GM12878 (cell line): ENCODE data around the gene ESR2. TPM values are rescaled to one million over a fixed set of nuclear protein-coding genes. Genes with fewer than 3 reads are reported as not detected.

ENCODE experiments used
- ATAC-seq: fragments of 200-7000 bp; cut with Tn5 transposase; 3 replicates; pipeline ENCODE4 v1.9.1; 2020; ENCODE audit warnings: mild to moderate bottlenecking, moderate library complexity
- BruUV-seq: library from RNA; stranded (reverse); fragments of 400-500 nt; replicated peaks from 2 replicates; lab custom pipeline; 2021; lab: Mats Ljungman, UMichigan
- CTCF ChIA-PET: fragments of 300-600 bp; sonication (Branson Sonifier 250); formaldehyde crosslinking; extraction: SDS; loops from one replicate; lab custom pipeline; 2021; ENCODE audit warnings: inconsistent platforms; lab: Yijun Ruan, JAX
- POLR2A ChIA-PET: fragments of 350-600 bp; formaldehyde crosslinking; extraction: SDS; loops from one replicate; lab custom pipeline; 2021; ENCODE audit warnings: inconsistent platforms; lab: Charles Lee
- RAD21 ChIA-PET: fragments of 300-600 bp; sonication (Branson Sonifier 250); formaldehyde crosslinking; loops from one replicate; lab custom pipeline; 2023; ENCODE audit warnings: antibody characterized with exemption; ENCODE audit not compliant: unreplicated experiment; lab: Charles Lee
- SMC1A ChIA-PET: fragments of 300-600 bp; sonication (Branson Sonifier 250); formaldehyde crosslinking; loops from one replicate; lab custom pipeline; 2023; ENCODE audit not compliant: unreplicated experiment, uncharacterized antibody; lab: Charles Lee
- DNase-seq: peaks from one replicate; pipeline ENCODE4 v3.0.0-alpha.2; 2011; ENCODE audit warnings: low read depth, low spot score
- FAIRE-seq: peaks from 3 replicates; lab custom pipeline; 2011; peaks lifted over from hg19 to GRCh38; lab: Jason Lieb, UNC
- H2AFZ ChIP-seq: 2 replicates; pipeline ENCODE4 v1.6.0; 2011; ENCODE audit warnings: low read depth, low read length, control low read depth; ENCODE audit not compliant: control insufficient read depth
- H3K27ac ChIP-seq: 2 replicates; pipeline ENCODE4 v1.5.1; 2011; ENCODE audit warnings: control low read depth; ENCODE audit not compliant: control insufficient read depth, insufficient read depth
- H3K27me3 ChIP-seq, 2 experiments: replicated peaks in 1 of 2; 2 replicates each; pipeline versions ENCODE4 v1.6.0 to v1.6.1; 2011; ENCODE audit warnings: low read length in 1 of 2; ENCODE audit not compliant: control insufficient read depth in 2 of 2, insufficient read depth in 2 of 2
- H3K36me3 ChIP-seq, 2 experiments: 2 replicates each; pipeline ENCODE4 v1.5.1; 2011; ENCODE audit warnings: low read length in 1 of 2; ENCODE audit not compliant: control insufficient read depth in 2 of 2, insufficient read depth in 2 of 2
- H3K4me1 ChIP-seq: 2 replicates; pipeline ENCODE4 v1.6.1; 2011; ENCODE audit warnings: mild to moderate bottlenecking, low read length, moderate library complexity, mixed read lengths; ENCODE audit not compliant: control insufficient read depth, insufficient read depth
- H3K4me2 ChIP-seq: 2 replicates; pipeline ENCODE4 v1.6.0; 2011; ENCODE audit warnings: control low read depth; ENCODE audit not compliant: control insufficient read depth, insufficient read depth
- H3K4me3 ChIP-seq: fragments of 200-600 bp; sonication (generic); 2 replicates; pipeline ENCODE4 v1.5.1; 2016
- H3K79me2 ChIP-seq: 2 replicates; pipeline ENCODE4 v1.6.0; 2011; ENCODE audit warnings: low read length; ENCODE audit not compliant: control insufficient read depth, insufficient read depth
- H3K9ac ChIP-seq: 2 replicates; pipeline ENCODE4 v1.8.0; 2011; ENCODE audit warnings: low read length, control low read depth, mixed read lengths; ENCODE audit not compliant: control insufficient read depth, insufficient read depth
- H3K9me3 ChIP-seq: replicated peaks from 3 replicates; pipeline ENCODE4 v1.5.1; 2011; ENCODE audit warnings: mild to moderate bottlenecking, low read length; ENCODE audit not compliant: control insufficient read depth, insufficient read depth
- H4K20me1 ChIP-seq: 2 replicates; pipeline ENCODE4 v1.6.0; 2011; ENCODE audit not compliant: control insufficient read depth, insufficient read depth
- PAX5 ChIP-seq: IDR thresholded peaks from 2 replicates; pipeline ENCODE4 v1.6.1; 2011; ENCODE audit warnings: low read depth, low read length, borderline replicate concordance
- POLR2A ChIP-seq: IDR thresholded peaks from 2 replicates; pipeline ENCODE4 v1.6.1; 2011; ENCODE audit warnings: low read depth, mild to moderate bottlenecking, low read length
- ZNF217 ChIP-seq: fragments of 450-650 bp; IDR thresholded peaks from 2 replicates; pipeline ENCODE4 v1.6.1; 2017; ENCODE audit warnings: antibody characterized with exemption, mild to moderate bottlenecking
- ZNF24 ChIP-seq: fragments of 450-650 bp; IDR thresholded peaks from 2 replicates; pipeline ENCODE4 v1.6.1; 2017; ENCODE audit warnings: antibody characterized with exemption, mild to moderate bottlenecking
- WGBS: methylation state at CpG from one replicate; pipeline ENCODE4 v1.1.6; 2016; ENCODE audit warnings: low lambda C conversion rate; ENCODE audit not compliant: insufficient replicate concordance, insufficient coverage; ENCODE audit errors: missing lambda C conversion rate; 5-methylcytosine and 5-hydroxymethylcytosine counted together
- in situ Hi-C: fragments of 300-500 bp; cut with MboI; formaldehyde crosslinking; loops from 9 replicates; pipeline ENCODE4 v1.14.3; 2018; ENCODE audit warnings: mixed read lengths
- intact Hi-C: fragments of 100-400 bp; cut with micrococcal nuclease; formaldehyde crosslinking; loops from one replicate; pipeline ENCODE4 v1.14.2; 2022; ENCODE audit not compliant: unreplicated experiment
- polyA plus RNA-seq, 11 experiments: library from polyadenylated mRNA; depleted of rRNA in 4 of 11; unstranded in 6 of 11; stranded (reverse) in 5 of 11; fragments of >200 nt; fragmentation: Nextera tagmentation in 4 of 11; fragmentation: Illumina TruSeq in 1 of 11; extraction: Ambion mirVana in 4 of 11; extraction: Trizol in 1 of 11; gene quantifications; 1 replicate in 1 of 11; 2 replicates in 10 of 11; pipeline versions ENCODE4 v1.2.1 to v1.2.3, GENCODE V29; 2011 to 2016; ENCODE audit warnings: inconsistent platforms in 2 of 11, missing spikeins in 2 of 11, low read depth in 1 of 11
- total RNA-seq, 4 experiments: library from RNA; depleted of rRNA in 3 of 4; stranded (reverse); fragments of >200 nt in 3 of 4; fragmentation: Illumina TruSeq in 1 of 4; extraction: Trizol in 1 of 4; gene quantifications; 2 replicates each; pipeline versions ENCODE4 v1.2.1 to v1.2.3, GENCODE V29; 2013 to 2021
- TF ChIP-seq, protein P1 (sequence below): IDR thresholded peaks from 2 replicates; pipeline ENCODE4 v1.6.1; 2011; ENCODE audit warnings: borderline replicate concordance, low read depth, mild to moderate bottlenecking, moderate library complexity, low read length; ENCODE audit not compliant: insufficient read depth, poor library complexity, severe bottlenecking
- TF ChIP-seq, protein P2 (sequence below): fragments of 450-650 bp; formaldehyde crosslinking; IDR thresholded peaks from 2 replicates; pipeline ENCODE4 v1.4.0; 2020; ENCODE audit warnings: mild to moderate bottlenecking, moderate library complexity

ESR2 gene
- total and polyA plus RNA-seq, 10 of the 15 experiments (the other 5 are each of a cell fraction or from before 2014, with no cell fraction given), result 0.29 to 2.6 (median 0.81) TPM

DNA sequence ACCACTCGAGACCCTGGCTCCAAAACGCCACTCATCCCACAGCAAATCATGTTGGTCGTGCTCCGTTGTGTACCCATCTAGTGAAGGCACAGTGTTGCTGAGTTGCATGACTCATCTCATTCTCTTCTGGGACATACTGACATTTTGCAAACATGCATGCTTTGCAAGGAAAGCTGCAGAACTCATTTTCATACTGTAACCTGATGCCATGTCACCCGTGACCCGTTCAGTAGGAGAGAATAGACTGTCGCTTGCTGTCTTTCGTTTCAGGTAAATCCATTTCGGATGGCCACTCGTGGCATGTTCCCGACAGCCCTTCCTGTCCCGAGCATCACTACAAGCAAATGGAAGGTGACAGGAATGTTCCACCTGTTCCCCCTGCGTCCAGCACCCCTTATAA lies 78.2 kb downstream of the ESR2 start:
- ATAC-seq, result no peak
- TF ChIP-seq ZNF24 (no peak), POLR2A (0 out of 2 replicates have a peak, but pooled peaks have one; percentile 16)
- TF ChIP-seq, protein P1, sequence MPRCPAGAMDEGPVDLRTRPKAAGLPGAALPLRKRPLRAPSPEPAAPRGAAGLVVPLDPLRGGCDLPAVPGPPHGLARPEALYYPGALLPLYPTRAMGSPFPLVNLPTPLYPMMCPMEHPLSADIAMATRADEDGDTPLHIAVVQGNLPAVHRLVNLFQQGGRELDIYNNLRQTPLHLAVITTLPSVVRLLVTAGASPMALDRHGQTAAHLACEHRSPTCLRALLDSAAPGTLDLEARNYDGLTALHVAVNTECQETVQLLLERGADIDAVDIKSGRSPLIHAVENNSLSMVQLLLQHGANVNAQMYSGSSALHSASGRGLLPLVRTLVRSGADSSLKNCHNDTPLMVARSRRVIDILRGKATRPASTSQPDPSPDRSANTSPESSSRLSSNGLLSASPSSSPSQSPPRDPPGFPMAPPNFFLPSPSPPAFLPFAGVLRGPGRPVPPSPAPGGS, result peak; percentile 17
- TF ChIP-seq, all 136 proteins: peak for 2
- no peak overlapping the region for H3K4me2 ChIP-seq
- H4K20me1 ChIP-seq, result no peaks in the 10 kb centered on the region
- SMC1A ChIA-PET, result interaction anchor here (1.4 kb wide), 1 partner anchor 41 kb away, joined by 3 read pairs; no protein-coding TSS in a partner anchor
- peaks cover 6 to 38% of the 10 kb centered on the region in 2 experiments for H3K36me3 ChIP-seq
- no peak overlapping the region for H3K27ac ChIP-seq
- no peak overlapping the region for H2AFZ ChIP-seq
- H3K79me2 ChIP-seq, result no peaks in the 10 kb centered on the region
- intact Hi-C loops, result no loop called here
- RAD21 ChIA-PET, result interaction anchor here (3.9 kb wide), 1 partner anchor 20 kb away, joined by 18 read pairs; no protein-coding TSS in a partner anchor
- CTCF ChIA-PET, result interaction anchor here (0.6 to 1.6 kb wide), 3 partner anchors 11 to 78 kb away, joined by 3 to 5 read pairs (median 3); no protein-coding TSS in a partner anchor
- in situ Hi-C loops, result no loop called here
- H3K9ac ChIP-seq, result no peak overlapping the region
- H3K9me3 ChIP-seq, result no peaks in the 10 kb centered on the region
- FAIRE-seq (no peak), DNase-seq (no peak)
- H3K4me3 ChIP-seq, result no peak overlapping the region
- 36% methylated on average over 13 of the region's 13 CpGs for WGBS
- no peaks in the 10 kb centered on the region for H3K27me3 ChIP-seq
- H3K4me1 ChIP-seq, result peaks cover 30% of the 10 kb centered on the region
- BruUV-seq, result no TSS peak
- POLR2A ChIA-PET, result interaction anchor here (0.6 to 1.8 kb wide), 2 partner anchors 16 to 347 kb away, joined by 6 to 7 read pairs; no protein-coding TSS in a partner anchor

DNA sequence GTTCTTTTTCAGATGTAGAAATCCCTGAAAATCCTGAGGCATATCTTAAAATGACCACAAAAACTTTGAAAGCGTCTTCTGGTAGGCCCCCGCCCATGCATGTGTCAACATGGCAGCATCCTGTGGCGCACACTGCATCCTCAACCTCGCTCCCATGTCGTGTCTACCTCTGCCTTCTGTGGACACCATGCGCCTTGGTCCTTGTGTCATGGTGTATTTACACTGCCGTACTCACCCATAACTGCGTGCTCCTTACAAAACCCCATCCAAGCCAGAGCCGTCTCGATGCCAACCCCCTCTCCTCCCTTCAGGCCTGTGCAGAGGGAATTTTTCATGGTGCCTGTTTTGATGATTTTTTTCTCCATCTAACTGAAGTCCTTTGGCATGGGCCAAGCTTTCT lies 78.9 kb downstream of the ESR2 start:
- Histone ChIP-seq H3K79me2 (no peaks in the 10 kb centered on the region), H2AFZ (no peak overlapping the region), H3K9ac (no peak overlapping the region), H3K4me3 (no peak overlapping the region), H3K27ac (no peak overlapping the region), H3K36me3 (peaks cover 3 to 36% of the 10 kb centered on the region in 2 experiments), H3K4me2 (no peak overlapping the region), H4K20me1 (no peaks in the 10 kb centered on the region), H3K27me3 (no peaks in the 10 kb centered on the region), H3K9me3 (no peaks in the 10 kb centered on the region), H3K4me1 (peaks cover 23% of the 10 kb centered on the region)
- no peak for DNase-seq
- ChIA-PET POLR2A (no interaction called here), RAD21 (no interaction called here), SMC1A (interaction anchor here (1.4 to 1.5 kb wide), 2 partner anchors 17 to 21 kb away, joined by 3 to 5 read pairs; no protein-coding TSS in a partner anchor), CTCF (interaction anchor here (0.9 to 1.6 kb wide), 2 partner anchors 11 to 205 kb away, joined by 4 to 5 read pairs; no protein-coding TSS in a partner anchor)
- FAIRE-seq, result no peak
- BruUV-seq, result no TSS peak
- TF ChIP-seq PAX5 (no peak), ZNF217 (no peak)
- TF ChIP-seq, protein P2, sequence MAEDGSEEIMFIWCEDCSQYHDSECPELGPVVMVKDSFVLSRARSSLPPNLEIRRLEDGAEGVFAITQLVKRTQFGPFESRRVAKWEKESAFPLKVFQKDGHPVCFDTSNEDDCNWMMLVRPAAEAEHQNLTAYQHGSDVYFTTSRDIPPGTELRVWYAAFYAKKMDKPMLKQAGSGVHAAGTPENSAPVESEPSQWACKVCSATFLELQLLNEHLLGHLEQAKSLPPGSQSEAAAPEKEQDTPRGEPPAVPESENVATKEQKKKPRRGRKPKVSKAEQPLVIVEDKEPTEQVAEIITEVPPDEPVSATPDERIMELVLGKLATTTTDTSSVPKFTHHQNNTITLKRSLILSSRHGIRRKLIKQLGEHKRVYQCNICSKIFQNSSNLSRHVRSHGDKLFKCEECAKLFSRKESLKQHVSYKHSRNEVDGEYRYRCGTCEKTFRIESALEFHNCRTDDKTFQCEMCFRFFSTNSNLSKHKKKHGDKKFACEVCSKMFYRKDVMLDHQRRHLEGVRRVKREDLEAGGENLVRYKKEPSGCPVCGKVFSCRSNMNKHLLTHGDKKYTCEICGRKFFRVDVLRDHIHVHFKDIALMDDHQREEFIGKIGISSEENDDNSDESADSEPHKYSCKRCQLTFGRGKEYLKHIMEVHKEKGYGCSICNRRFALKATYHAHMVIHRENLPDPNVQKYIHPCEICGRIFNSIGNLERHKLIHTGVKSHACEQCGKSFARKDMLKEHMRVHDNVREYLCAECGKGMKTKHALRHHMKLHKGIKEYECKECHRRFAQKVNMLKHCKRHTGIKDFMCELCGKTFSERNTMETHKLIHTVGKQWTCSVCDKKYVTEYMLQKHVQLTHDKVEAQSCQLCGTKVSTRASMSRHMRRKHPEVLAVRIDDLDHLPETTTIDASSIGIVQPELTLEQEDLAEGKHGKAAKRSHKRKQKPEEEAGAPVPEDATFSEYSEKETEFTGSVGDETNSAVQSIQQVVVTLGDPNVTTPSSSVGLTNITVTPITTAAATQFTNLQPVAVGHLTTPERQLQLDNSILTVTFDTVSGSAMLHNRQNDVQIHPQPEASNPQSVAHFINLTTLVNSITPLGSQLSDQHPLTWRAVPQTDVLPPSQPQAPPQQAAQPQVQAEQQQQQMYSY (CRISPR knock-in tag), result no peak
- TF ChIP-seq, protein P1, result peak; percentile 26
- no peak for ATAC-seq
- WGBS, result 93% methylated on average over 10 of the region's 10 CpGs
- in situ Hi-C loops, result no loop called here
- intact Hi-C loops, result no loop called here
